GM19468 (cell line): Measurements from ENCODE around the gene CDH22.

Experiments used
- ATAC-seq: cut with Tn5 transposase; IDR thresholded peaks from one replicate; pipeline ENCODE4 v1.9.1; 2021; ENCODE audit warnings: mild to moderate bottlenecking, moderate library complexity, moderate number of reproducible peaks; ENCODE audit not compliant: unreplicated experiment; ENCODE audit errors: extremely low read depth

The CDH22 gene

GRCh38 chr20:46324960-46325703, 16.8 kb upstream of the CDH22 start:
- ATAC-seq, result no peak

- ATAC-seq, result no peak
Measured at GRCh38 chr20:46324379-46324778, 16.1 kb upstream of the CDH22 start.

- no peak for ATAC-seq
Measured at GRCh38 chr20:46323557-46323956, 15.3 kb upstream of the CDH22 start.

- no peak for ATAC-seq
Measured at GRCh38 chr20:46322641-46323040, 14.3 kb upstream of the CDH22 start.

GRCh38 chr20:46317685-46318177, 9.4 kb upstream of the CDH22 start:
- no peak for ATAC-seq

- ATAC-seq, result no peak
Measured at GRCh38 chr20:46316984-46317684, 8.8 kb upstream of the CDH22 start.

GRCh38 chr20:46315311-46315710, 7.0 kb upstream of the CDH22 start:
- no peak for ATAC-seq

- ATAC-seq, result no peak
Measured at GRCh38 chr20:46312945-46313861, 4.9 kb upstream of the CDH22 start.

- no peak for ATAC-seq
Measured at GRCh38 chr20:46312075-46312944, 4.0 kb upstream of the CDH22 start.

GRCh38 chr20:46311719-46312074, 3.4 kb upstream of the CDH22 start:
- no peak for ATAC-seq

GRCh38 chr20:46311039-46311650, 2.8 kb upstream of the CDH22 start:
- no peak for ATAC-seq

GRCh38 chr20:46309945-46310344, 1.6 kb upstream of the CDH22 start:
- ATAC-seq, result no peak

GRCh38 chr20:46307999-46308257, 370 bp downstream of the CDH22 start:
- no peak for ATAC-seq

- ATAC-seq, result no peak
Measured at GRCh38 chr20:46307139-46307998, 929 bp downstream of the CDH22 start.

GRCh38 chr20:46306743-46307138, 1.6 kb downstream of the CDH22 start:
- no peak for ATAC-seq

GRCh38 chr20:46305973-46306360, 2.3 kb downstream of the CDH22 start:
- ATAC-seq, result no peak

GRCh38 chr20:46305331-46305972, 2.8 kb downstream of the CDH22 start:
- ATAC-seq, result no peak

- no peak for ATAC-seq
Measured at GRCh38 chr20:46304852-46305251, 3.4 kb downstream of the CDH22 start.
